Natural killer cell (primary cell): ENCODE measurements around the gene FMN1. TPM values are rescaled to one million over a fixed set of nuclear protein-coding genes. Genes with fewer than 3 reads are reported as not detected.

Experiments used
- ATAC-seq, 3 donors: fragments of 150-1000 bp in 2 of 3; fragments of 200-7000 bp in 1 of 3; cut with Tn5 transposase; 1 replicate in 1 of 3; 2 replicates in 2 of 3; pipeline ENCODE4 v1.10.0; 2021; ENCODE audit warnings: mild to moderate bottlenecking in 2 of 3, moderate library complexity in 2 of 3
- DNase-seq, 2 donors: peaks; one replicate each; pipeline versions ENCODE4 v3.0.0 to v3.0.0-alpha.2; 2013 to 2021; ENCODE audit warnings: mixed read lengths in 1 of 2
- H3K27ac ChIP-seq: one replicate; pipeline ENCODE4 v1.5.1; 2013; ENCODE audit warnings: mild to moderate bottlenecking, low read length
- H3K27me3 ChIP-seq: one replicate; pipeline ENCODE4 v1.6.1; 2013; ENCODE audit warnings: low read length; ENCODE audit not compliant: control insufficient read depth, insufficient read depth
- H3K36me3 ChIP-seq: one replicate; pipeline ENCODE4 v1.6.1; 2013; ENCODE audit warnings: low read length; ENCODE audit not compliant: control insufficient read depth, insufficient read depth
- H3K4me1 ChIP-seq: one replicate; pipeline ENCODE4 v1.6.1; 2013; ENCODE audit warnings: low read length; ENCODE audit not compliant: control insufficient read depth, insufficient read depth
- H3K4me3 ChIP-seq: one replicate; pipeline ENCODE4 v1.5.1; 2013; ENCODE audit warnings: low read length
- H3K9me3 ChIP-seq: one replicate; pipeline ENCODE4 v1.6.1; 2013; ENCODE audit warnings: low read length; ENCODE audit not compliant: control insufficient read depth, insufficient read depth
- H3K27ac Mint-ChIP-seq, 2 donors: one replicate each; pipeline ENCODE4 v1.8.0; 2022; ENCODE audit warnings: mild to moderate bottlenecking in 2 of 2, mixed read lengths in 2 of 2, moderate library complexity in 1 of 2
- H3K27me3 Mint-ChIP-seq, 2 donors: one replicate each; pipeline ENCODE4 v1.8.0; 2022; ENCODE audit warnings: low read depth in 2 of 2, mixed read lengths in 2 of 2
- H3K36me3 Mint-ChIP-seq: one replicate; pipeline ENCODE4 v1.8.0; 2022; ENCODE audit warnings: mixed read lengths
- H3K4me1 Mint-ChIP-seq, 2 donors: one replicate each; pipeline ENCODE4 v1.8.0; 2022; ENCODE audit warnings: mixed read lengths in 2 of 2
- H3K4me3 Mint-ChIP-seq: one replicate; pipeline ENCODE4 v1.8.0; 2022; ENCODE audit warnings: mild to moderate bottlenecking, moderate library complexity, mixed read lengths
- H3K9me3 Mint-ChIP-seq, 2 donors: one replicate each; pipeline ENCODE4 v1.8.0; 2022; ENCODE audit warnings: mixed read lengths in 2 of 2
- CTCF ChIP-seq: fragments of 200-600 bp; IDR thresholded peaks from one replicate; pipeline ENCODE4 v1.8.0; 2022; ENCODE audit warnings: antibody characterized with exemption
- WGBS: methylation state at CpG from one replicate; pipeline ENCODE4 v1.1.7; 2013; ENCODE audit warnings: missing lambda C conversion rate; ENCODE audit not compliant: insufficient coverage; 5-methylcytosine and 5-hydroxymethylcytosine counted together
- intact Hi-C: fragments of 100-400 bp; cut with micrococcal nuclease; formaldehyde crosslinking; loops from one replicate; pipeline ENCODE4 v1.14.2; 2022
- total RNA-seq, 4 donors: library from RNA; stranded (reverse); fragments of 120-200 nt in 1 of 4; gene quantifications; one replicate each; pipeline versions ENCODE4 v1.2.3 to v1.2.4, GENCODE V29; 2013 to 2022

FMN1 gene
- total RNA-seq, 3 donors from 2014 or later (not counting 1 experiment from before 2014, with no cell fraction given) = 2.0 to 19.2 (median 2.2) TPM

- Histone ChIP-seq H3K4me1 (no peaks in the 10 kb centered on the region), H3K36me3 (no peaks in the 10 kb centered on the region), H3K4me3 (no peak overlapping the region), H3K27ac (no peak overlapping the region), H3K27me3 (no peaks in the 10 kb centered on the region), H3K9me3 (no peaks in the 10 kb centered on the region)
- H3K4me1 Mint-ChIP-seq = peaks cover 0 to 17% of the 10 kb centered on the region in 2 donors
- H3K27ac Mint-ChIP-seq = no peak overlapping the region
- H3K27me3 Mint-ChIP-seq = no peaks in the 10 kb centered on the region
- DNase-seq (no peak), ATAC-seq (no peak)
- H3K9me3 Mint-ChIP-seq = no peaks in the 10 kb centered on the region
- H3K36me3 Mint-ChIP-seq = no peaks in the 10 kb centered on the region
- no peak for TF ChIP-seq CTCF
- WGBS = 73% methylated on average over 2 of the region's 2 CpGs
- H3K4me3 Mint-ChIP-seq = no peak overlapping the region
- intact Hi-C loops = no loop called here
Measured at GRCh38 chr15:33094336-33094735, 100.2 kb downstream of the FMN1 start.

DNA sequence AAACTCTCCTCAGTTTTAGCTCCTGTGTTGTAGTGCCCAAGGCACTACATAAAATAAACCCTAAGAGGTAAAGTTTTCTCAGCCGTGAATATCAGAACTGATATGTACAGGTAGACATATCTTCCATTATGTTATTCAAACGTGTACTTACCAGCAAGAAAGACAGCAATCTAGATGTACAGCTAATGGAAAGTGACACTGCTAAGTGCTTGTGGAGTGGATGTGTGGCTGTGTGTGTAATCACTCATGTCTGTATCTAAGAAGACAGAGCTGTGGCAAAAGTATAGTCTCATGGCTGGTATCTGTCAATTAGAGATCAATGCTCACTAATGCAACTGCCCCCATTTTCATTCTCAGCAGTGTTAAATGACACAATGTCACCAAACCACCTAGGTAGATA is 101.3 kb downstream of the FMN1 start:
- intact Hi-C loops = no loop called here
- no peak overlapping the region for H3K27ac ChIP-seq
- TF ChIP-seq CTCF = no peak
- no peaks in the 10 kb centered on the region for H3K9me3 ChIP-seq
- DNase-seq (no peak), ATAC-seq (no peak)
- WGBS = 100% methylated on average over 1 of the region's 2 CpGs
- Mint-ChIP-seq H3K4me3 (no peak overlapping the region), H3K9me3 (no peaks in the 10 kb centered on the region), H3K36me3 (no peaks in the 10 kb centered on the region), H3K27ac (no peak overlapping the region), H3K27me3 (peaks cover 0 to 3% of the 10 kb centered on the region in 2 donors), H3K4me1 (peaks cover 0 to 12% of the 10 kb centered on the region in 2 donors)
- no peaks in the 10 kb centered on the region for H3K36me3 ChIP-seq
- H3K4me3 ChIP-seq = no peak overlapping the region
- no peaks in the 10 kb centered on the region for H3K4me1 ChIP-seq
- H3K27me3 ChIP-seq = no peaks in the 10 kb centered on the region

- Histone ChIP-seq H3K36me3 (no peaks in the 10 kb centered on the region), H3K27me3 (no peaks in the 10 kb centered on the region), H3K4me3 (no peak overlapping the region), H3K9me3 (no peaks in the 10 kb centered on the region), H3K4me1 (no peaks in the 10 kb centered on the region), H3K27ac (no peak overlapping the region)
- intact Hi-C loops = no loop called here
- H3K4me3 Mint-ChIP-seq = no peak overlapping the region
- no peaks in the 10 kb centered on the region for H3K36me3 Mint-ChIP-seq
- H3K4me1 Mint-ChIP-seq = peaks cover 0 to 9% of the 10 kb centered on the region in 2 donors
- no peak for TF ChIP-seq CTCF
- H3K9me3 Mint-ChIP-seq = no peaks in the 10 kb centered on the region
- H3K27me3 Mint-ChIP-seq = peaks cover 0 to 3% of the 10 kb centered on the region in 2 donors
- peak overlapping the region in 1 of 2 donors; percentile 61 for H3K27ac Mint-ChIP-seq
- peak in 1 of 2 donors; percentile 8 for DNase-seq
- WGBS = 76% methylated on average over 15 of the region's 15 CpGs
- ATAC-seq = peak in 1 of 3 donors; percentile 36
Measured at GRCh38 chr15:33091983-33092693, 102.4 kb downstream of the FMN1 start.
